CD14-positive monocyte (primary cell): ENCODE results near the gene CPB2. TPM values are rescaled to one million over a fixed set of nuclear protein-coding genes. Genes with fewer than 3 reads are reported as not detected.
A peak's percentile ranks its signal among the peaks of the same experiment; 100 is the strongest.

Experiments
- DNase-seq, 3 donors: peaks; one replicate each; pipeline ENCODE4 v3.0.0-alpha.2; 2011 to 2022
- H2AFZ ChIP-seq: 2 replicates; pipeline ENCODE4 v1.6.0; 2012; ENCODE audit warnings: mild to moderate bottlenecking, low read depth, low read length, inconsistent platforms; ENCODE audit not compliant: insufficient read depth, poor library complexity, severe bottlenecking
- H3K27ac ChIP-seq, 2 donors: 1 replicate in 1 of 2; 2 replicates in 1 of 2; pipeline ENCODE4 v1.5.1; 2012 to 2013; ENCODE audit warnings: low read length in 2 of 2, control low read depth in 1 of 2, inconsistent platforms in 1 of 2, low read depth in 1 of 2, mild to moderate bottlenecking in 1 of 2
- H3K27me3 ChIP-seq, 2 donors: one replicate each; pipeline versions ENCODE4 v1.6.0 to v1.6.1; 2011 to 2013; ENCODE audit warnings: low read length in 2 of 2; ENCODE audit not compliant: control insufficient read depth in 2 of 2, insufficient read depth in 2 of 2
- H3K36me3 ChIP-seq, 2 donors: replicated peaks in 1 of 2; 1 replicate in 1 of 2; 2 replicates in 1 of 2; pipeline versions ENCODE4 v1.5.1 to v1.6.1; 2012 to 2013; ENCODE audit warnings: low read length in 2 of 2, control low read depth in 1 of 2, inconsistent platforms in 1 of 2, mild to moderate bottlenecking in 1 of 2; ENCODE audit not compliant: insufficient read depth in 2 of 2, control insufficient read depth in 1 of 2
- H3K4me1 ChIP-seq, 2 donors: 1 replicate in 1 of 2; 2 replicates in 1 of 2; pipeline versions ENCODE4 v1.5.1 to v1.6.1; 2012 to 2013; ENCODE audit warnings: low read length in 2 of 2, control low read depth in 1 of 2, inconsistent platforms in 1 of 2, mild to moderate bottlenecking in 1 of 2, moderate library complexity in 1 of 2; ENCODE audit not compliant: insufficient read depth in 2 of 2, control insufficient read depth in 1 of 2
- H3K4me2 ChIP-seq: replicated peaks from 2 replicates; pipeline ENCODE3; 2012; ENCODE audit warnings: low read length, moderate library complexity, mild to moderate bottlenecking; ENCODE audit not compliant: poor library complexity, severe bottlenecking; ENCODE audit errors: extremely low read depth
- H3K4me3 ChIP-seq, 3 experiments: fragments of 200-600 bp in 1 of 3; sonication (generic) in 1 of 3; replicated peaks in 1 of 3; 1 replicate in 2 of 3; 2 replicates in 1 of 3; pipeline ENCODE4 v1.5.1; 2011 to 2013; ENCODE audit warnings: low read length in 3 of 3, mild to moderate bottlenecking in 3 of 3, control low read depth in 2 of 3, low read depth in 2 of 3, inconsistent platforms in 1 of 3, moderate library complexity in 1 of 3
- H3K79me2 ChIP-seq: 2 replicates; pipeline ENCODE4 v1.6.0; 2012; ENCODE audit warnings: mild to moderate bottlenecking, control low read depth, inconsistent platforms, low read length, moderate library complexity; ENCODE audit not compliant: insufficient read depth
- H3K9ac ChIP-seq: 2 replicates; pipeline ENCODE4 v1.6.0; 2017; ENCODE audit warnings: low read length, mild to moderate bottlenecking; ENCODE audit not compliant: insufficient read depth, poor library complexity, severe bottlenecking
- H3K9me3 ChIP-seq, 2 donors: replicated peaks in 1 of 2; 1 replicate in 1 of 2; 2 replicates in 1 of 2; pipeline versions ENCODE4 v1.5.1 to v1.6.1; 2012 to 2013; ENCODE audit warnings: low read length in 2 of 2, control low read depth in 1 of 2; ENCODE audit not compliant: control insufficient read depth in 1 of 2, insufficient read depth in 1 of 2
- H4K20me1 ChIP-seq: 2 replicates; pipeline ENCODE4 v1.6.0; 2012; ENCODE audit warnings: mild to moderate bottlenecking, low read length, control low read depth, moderate library complexity; ENCODE audit not compliant: insufficient read depth
- H3K27ac Mint-ChIP-seq, 7 donors: one replicate each; pipeline ENCODE4 v1.8.0; 2020; ENCODE audit warnings: mild to moderate bottlenecking in 7 of 7, mixed read lengths in 7 of 7, moderate library complexity in 6 of 7, inconsistent platforms in 2 of 7
- H3K27me3 Mint-ChIP-seq, 3 donors: one replicate each; pipeline ENCODE4 v1.8.0; 2021 to 2022; ENCODE audit warnings: low read depth in 3 of 3, mild to moderate bottlenecking in 3 of 3, mixed read lengths in 3 of 3, moderate library complexity in 3 of 3, inconsistent platforms in 1 of 3
- H3K36me3 Mint-ChIP-seq, 2 donors: one replicate each; pipeline ENCODE4 v1.8.0; 2020; ENCODE audit warnings: mixed read lengths in 2 of 2, inconsistent platforms in 1 of 2, mild to moderate bottlenecking in 1 of 2
- H3K4me1 Mint-ChIP-seq: one replicate; pipeline ENCODE4 v1.8.0; 2020; ENCODE audit warnings: mild to moderate bottlenecking, mixed read lengths
- H3K4me3 Mint-ChIP-seq, 2 donors: one replicate each; pipeline ENCODE4 v1.8.0; 2020; ENCODE audit warnings: mild to moderate bottlenecking in 2 of 2, mixed read lengths in 2 of 2, moderate library complexity in 1 of 2
- H3K9me3 Mint-ChIP-seq, 7 donors: one replicate each; pipeline ENCODE4 v1.8.0; 2020 to 2022; ENCODE audit warnings: mixed read lengths in 7 of 7, mild to moderate bottlenecking in 6 of 7, moderate library complexity in 6 of 7, inconsistent platforms in 2 of 7
- WGBS: methylation state at CpG from one replicate; pipeline ENCODE4 v1.1.5; 2013; ENCODE audit warnings: missing lambda C conversion rate; ENCODE audit not compliant: insufficient coverage; 5-methylcytosine and 5-hydroxymethylcytosine counted together
- intact Hi-C, 2 donors: fragments of 100-400 bp; cut with micrococcal nuclease; formaldehyde crosslinking; loops; one replicate each; pipeline versions ENCODE4 v1.15.0 to v1.15.1; 2023
- polyA plus RNA-seq, 3 donors: library from polyadenylated mRNA; depleted of rRNA in 1 of 3; unstranded in 2 of 3; stranded (reverse) in 1 of 3; fragments of 300-500 nt in 2 of 3; fragments of >200 nt in 1 of 3; fragmentation: Illumina TruSeq in 2 of 3; gene quantifications; 1 replicate in 2 of 3; 2 replicates in 1 of 3; pipeline ENCODE4 v1.2.3, GENCODE V29; 2012 to 2021
- TF ChIP-seq, protein P1 (sequence below): fragments of 200-600 bp; IDR thresholded peaks from one replicate; pipeline ENCODE4 v1.8.0; 2022; ENCODE audit warnings: antibody characterized with exemption, mild to moderate bottlenecking

Gene CPB2
- polyA plus RNA-seq, 3 donors, result 0.15 to 0.18 TPM; not detected in 1

DNA sequence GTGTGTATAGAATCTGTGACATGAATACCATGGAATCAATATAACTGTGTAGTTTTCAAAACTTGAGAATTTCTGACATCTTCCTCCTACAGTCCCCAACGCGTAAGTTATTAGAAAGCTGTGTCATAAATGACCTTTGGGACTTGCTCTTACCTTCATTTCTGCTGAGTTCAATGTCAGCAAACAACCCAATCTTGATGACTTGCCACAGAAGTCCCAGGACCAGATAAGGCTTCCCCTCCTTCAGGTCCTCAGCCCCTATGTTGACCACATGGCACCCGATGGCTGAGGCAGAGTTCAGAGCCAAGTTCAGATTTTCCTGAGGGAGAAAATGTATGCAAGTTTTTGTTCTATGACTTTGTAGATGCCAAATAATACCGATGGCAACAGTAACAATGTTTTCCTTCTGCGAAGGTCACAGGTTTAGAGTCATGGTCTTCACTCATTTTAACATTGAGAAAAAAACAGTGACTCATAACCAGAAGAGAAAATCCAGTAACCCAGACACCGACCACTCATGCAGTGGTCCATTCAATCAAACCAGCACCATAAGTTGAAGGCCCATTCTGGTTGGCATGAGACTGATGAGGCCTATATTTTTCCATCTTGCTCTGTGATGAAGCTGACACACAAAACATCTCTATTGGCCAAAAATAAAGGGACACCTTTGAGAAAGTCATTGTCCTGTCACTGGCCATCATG, 47.9 kb upstream of the CPB2 start:
- Mint-ChIP-seq H3K4me1 (no peaks in the 10 kb centered on the region), H3K27me3 (no peaks in the 10 kb centered on the region), H3K9me3 (no peaks in the 10 kb centered on the region), H3K4me3 (no peak overlapping the region), H3K36me3 (peaks cover 84 to 97% of the 10 kb centered on the region in 2 donors), H3K27ac (peak overlapping the region in 6 of 7 donors; percentile 0 to 55 (median 42))
- Histone ChIP-seq H3K79me2 (peaks cover 95% of the 10 kb centered on the region), H3K9ac (no peak overlapping the region), H3K27me3 (no peaks in the 10 kb centered on the region), H3K4me3 (no peak overlapping the region), H2AFZ (no peak overlapping the region), H3K4me1 (no peaks in the 10 kb centered on the region), H3K9me3 (no peaks in the 10 kb centered on the region), H3K36me3 (peaks cover 98% of the 10 kb centered on the region in 2 donors), H3K27ac (peak overlapping the region in 1 of 2 donors; percentile 71), H3K4me2 (no peak overlapping the region), H4K20me1 (peaks cover 100% of the 10 kb centered on the region)
- 100% methylated on average over 4 of the region's 6 CpGs for WGBS
- TF ChIP-seq, protein P1, sequence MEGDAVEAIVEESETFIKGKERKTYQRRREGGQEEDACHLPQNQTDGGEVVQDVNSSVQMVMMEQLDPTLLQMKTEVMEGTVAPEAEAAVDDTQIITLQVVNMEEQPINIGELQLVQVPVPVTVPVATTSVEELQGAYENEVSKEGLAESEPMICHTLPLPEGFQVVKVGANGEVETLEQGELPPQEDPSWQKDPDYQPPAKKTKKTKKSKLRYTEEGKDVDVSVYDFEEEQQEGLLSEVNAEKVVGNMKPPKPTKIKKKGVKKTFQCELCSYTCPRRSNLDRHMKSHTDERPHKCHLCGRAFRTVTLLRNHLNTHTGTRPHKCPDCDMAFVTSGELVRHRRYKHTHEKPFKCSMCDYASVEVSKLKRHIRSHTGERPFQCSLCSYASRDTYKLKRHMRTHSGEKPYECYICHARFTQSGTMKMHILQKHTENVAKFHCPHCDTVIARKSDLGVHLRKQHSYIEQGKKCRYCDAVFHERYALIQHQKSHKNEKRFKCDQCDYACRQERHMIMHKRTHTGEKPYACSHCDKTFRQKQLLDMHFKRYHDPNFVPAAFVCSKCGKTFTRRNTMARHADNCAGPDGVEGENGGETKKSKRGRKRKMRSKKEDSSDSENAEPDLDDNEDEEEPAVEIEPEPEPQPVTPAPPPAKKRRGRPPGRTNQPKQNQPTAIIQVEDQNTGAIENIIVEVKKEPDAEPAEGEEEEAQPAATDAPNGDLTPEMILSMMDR, result no peak
- intact Hi-C loops, result no loop called here
- DNase-seq, result no peak

DNA sequence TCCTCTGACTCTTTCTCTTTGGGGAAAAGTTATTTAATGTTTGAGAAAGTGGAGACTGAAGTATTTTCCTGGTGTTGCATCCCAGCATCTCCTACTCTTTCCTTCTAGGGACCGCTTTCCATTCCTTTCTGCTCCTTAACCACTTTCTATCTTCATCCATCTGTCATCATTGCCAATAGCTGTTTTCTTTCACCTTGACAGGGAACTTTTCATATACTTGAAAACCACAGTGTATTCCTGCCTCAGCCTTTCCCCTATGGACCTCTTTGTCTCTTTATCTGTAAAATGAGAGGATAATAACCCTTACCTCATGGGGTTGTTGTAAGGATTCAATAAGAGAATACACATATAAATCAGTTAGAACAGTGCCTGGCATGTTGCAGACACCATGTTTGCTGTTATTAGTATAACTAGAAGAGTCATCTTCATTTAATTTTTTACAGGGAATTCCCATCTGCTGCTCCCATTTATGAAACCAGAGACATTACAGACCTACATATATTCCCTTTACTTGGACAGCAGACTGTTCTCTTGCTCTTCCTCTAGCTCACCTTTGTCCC, 45.4 kb upstream of the CPB2 start:
- Histone ChIP-seq H3K4me2 (no peak overlapping the region), H3K27me3 (no peaks in the 10 kb centered on the region), H4K20me1 (peaks cover 100% of the 10 kb centered on the region), H3K27ac (peak overlapping the region in 1 of 2 donors; percentile 52), H2AFZ (no peak overlapping the region), H3K4me3 (no peak overlapping the region), H3K9me3 (no peaks in the 10 kb centered on the region), H3K9ac (no peak overlapping the region), H3K79me2 (peaks cover 92% of the 10 kb centered on the region), H3K36me3 (peaks cover 96 to 100% of the 10 kb centered on the region in 2 donors), H3K4me1 (no peaks in the 10 kb centered on the region)
- 100% methylated on average over 1 of the region's 1 CpG for WGBS
- TF ChIP-seq, protein P1, result no peak
- H3K27ac Mint-ChIP-seq, result peak overlapping the region in 2 of 7 donors; percentile 5 to 54
- no peaks in the 10 kb centered on the region for H3K9me3 Mint-ChIP-seq
- H3K4me3 Mint-ChIP-seq, result no peak overlapping the region
- intact Hi-C loops, result no loop called here
- H3K36me3 Mint-ChIP-seq, result peaks cover 87 to 94% of the 10 kb centered on the region in 2 donors
- no peak for DNase-seq
- H3K4me1 Mint-ChIP-seq, result no peaks in the 10 kb centered on the region
- H3K27me3 Mint-ChIP-seq, result no peaks in the 10 kb centered on the region
